Non-pigmented ciliary epithelial cell (primary cell): Measurements from ENCODE around the gene PF4V1.

Experiments used
- DNase-seq: peaks from one replicate; pipeline ENCODE4 v3.0.0-alpha.2; 2010; ENCODE audit warnings: low read depth

Gene PF4V1

DNA sequence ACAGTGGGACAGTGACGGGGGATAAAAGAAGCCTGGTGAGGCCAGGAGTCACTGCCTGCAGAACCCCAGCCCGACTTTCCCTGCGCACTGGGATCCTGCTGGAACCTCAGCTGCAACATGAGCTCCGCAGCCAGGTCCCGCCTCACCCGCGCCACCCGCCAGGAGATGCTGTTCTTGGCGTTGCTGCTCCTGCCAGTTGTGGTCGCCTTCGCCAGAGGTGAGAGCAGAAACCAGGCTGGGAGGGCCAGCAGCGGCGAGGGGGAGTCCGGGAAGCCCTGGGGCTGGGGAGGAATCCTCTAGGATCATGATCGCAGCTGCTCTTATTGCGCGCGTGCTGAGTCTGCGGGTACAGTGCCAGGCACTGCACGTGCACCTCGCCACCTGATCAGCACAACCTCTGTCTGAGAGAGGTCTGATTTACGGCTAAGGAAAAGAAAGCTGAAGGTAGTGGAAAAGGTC is at the start of gene PF4V1:
Gene PF4V1, plus strand, starts transcription at position 51 of the 459 bp plus-strand sequence. Its CDS starts 67 bp downstream, at position 118.
- no peak for DNase-seq

DNA sequence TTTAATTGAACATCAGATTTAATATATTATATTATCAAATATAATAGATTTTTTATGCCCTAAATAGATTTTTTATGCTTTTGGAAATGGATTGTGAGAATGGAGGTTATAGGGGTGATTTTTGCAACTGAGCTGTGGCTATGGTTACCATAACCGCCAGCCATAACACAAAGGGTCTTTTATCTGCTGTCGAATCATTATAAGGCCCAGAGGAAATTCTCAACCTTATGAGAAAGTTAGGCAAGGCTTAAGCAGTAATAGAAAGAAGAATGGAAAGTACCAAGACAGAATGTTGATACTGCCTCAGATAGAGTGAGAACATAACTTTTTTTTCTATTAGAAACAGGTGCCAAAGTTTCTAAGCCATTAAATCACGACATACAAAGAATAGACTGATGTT is 42.9 kb upstream of the PF4V1 start:
- DNase-seq, result no peak

GRCh38 chr4:73811841-73812240 is 41.3 kb upstream of the PF4V1 start:
- DNase-seq, result no peak

DNA sequence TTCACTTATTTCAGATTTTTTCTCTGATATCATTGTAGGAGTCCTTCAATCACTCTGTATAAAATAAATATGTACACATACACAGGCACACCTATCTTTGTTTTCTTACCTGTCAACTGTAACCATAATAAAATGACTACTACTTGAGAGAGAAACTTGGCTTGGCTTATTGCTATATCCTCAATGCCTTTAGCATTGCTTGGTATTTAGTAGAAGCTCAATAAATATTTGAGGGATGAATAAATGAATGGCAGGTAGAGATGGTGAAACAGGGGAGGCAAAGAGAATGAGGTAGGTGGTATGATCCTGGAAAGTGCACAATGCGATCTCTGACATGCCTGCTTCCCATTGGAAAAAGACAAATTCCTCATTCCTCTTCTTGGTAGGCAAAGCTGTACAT is 38.4 kb upstream of the PF4V1 start:
- no peak for DNase-seq

- DNase-seq, result no peak
Observed at GRCh38 chr4:73815145-73815544, 38.0 kb upstream of the PF4V1 start.

DNA sequence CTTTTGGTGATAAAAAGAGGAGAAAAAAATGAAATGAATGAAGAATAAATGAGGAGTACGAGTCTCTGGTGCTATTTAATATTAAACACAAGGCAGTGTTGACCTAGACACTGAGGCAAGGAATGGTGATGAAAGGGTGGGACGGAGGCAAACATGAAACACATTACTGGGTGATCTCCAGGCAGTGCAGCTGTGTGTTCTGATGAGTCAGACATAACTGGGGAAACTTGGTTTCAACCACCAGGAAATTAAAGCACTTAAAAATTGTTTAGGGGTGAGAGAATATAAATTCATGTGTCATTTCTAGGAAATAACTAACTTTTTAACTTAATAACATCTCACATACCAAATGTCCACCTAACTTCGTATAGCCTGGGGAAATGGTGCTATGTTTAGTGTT is 36.3 kb upstream of the PF4V1 start:
- DNase-seq, result peak; percentile 85

- DNase-seq, result no peak
Observed at GRCh38 chr4:73817341-73817740, 35.8 kb upstream of the PF4V1 start.

DNA sequence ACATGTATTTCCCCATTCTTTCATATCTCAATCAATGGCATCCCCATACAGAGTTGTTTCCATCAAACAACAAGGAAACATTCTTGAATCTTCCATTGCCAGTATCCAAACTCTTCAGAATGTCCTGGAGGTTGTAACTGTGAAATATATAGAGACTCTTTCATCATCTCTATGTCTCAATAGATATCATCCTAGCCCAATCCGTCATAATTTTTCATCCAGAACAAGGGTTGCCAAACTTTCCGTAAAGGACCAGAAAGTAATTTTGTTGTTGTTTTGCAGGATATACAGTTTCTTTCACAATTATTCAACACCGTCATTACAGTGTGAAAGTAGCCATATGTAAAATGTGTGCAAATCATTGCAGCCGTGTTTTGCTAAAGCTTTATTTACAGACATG is 31.8 kb upstream of the PF4V1 start:
- DNase-seq, result no peak

- no peak for DNase-seq
Observed at GRCh38 chr4:73822389-73822788, 30.7 kb upstream of the PF4V1 start.

GRCh38 chr4:73822812-73823504 is 30.1 kb upstream of the PF4V1 start:
- DNase-seq, result no peak

- DNase-seq, result no peak
Observed at GRCh38 chr4:73823760-73824159, 29.3 kb upstream of the PF4V1 start.

DNA sequence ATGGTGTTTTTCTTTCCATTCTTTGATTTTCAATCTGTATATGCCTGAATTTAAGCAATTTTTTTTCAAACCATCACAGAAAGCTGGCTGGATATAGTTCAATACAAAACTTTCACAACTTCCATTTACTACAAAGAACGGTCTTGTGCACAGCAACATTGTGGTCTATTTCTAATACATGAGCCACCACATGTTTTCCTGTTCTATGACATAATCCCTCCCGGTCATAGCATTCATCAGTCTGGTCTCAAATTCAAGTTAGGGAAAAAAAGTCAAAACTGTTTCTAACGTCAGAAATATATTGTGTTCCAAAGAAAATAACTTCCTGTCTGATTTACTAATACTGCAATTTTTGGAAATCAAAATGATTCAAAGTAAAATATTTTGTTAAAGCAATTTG is 24.1 kb upstream of the PF4V1 start:
- DNase-seq, result peak; percentile 53

DNA sequence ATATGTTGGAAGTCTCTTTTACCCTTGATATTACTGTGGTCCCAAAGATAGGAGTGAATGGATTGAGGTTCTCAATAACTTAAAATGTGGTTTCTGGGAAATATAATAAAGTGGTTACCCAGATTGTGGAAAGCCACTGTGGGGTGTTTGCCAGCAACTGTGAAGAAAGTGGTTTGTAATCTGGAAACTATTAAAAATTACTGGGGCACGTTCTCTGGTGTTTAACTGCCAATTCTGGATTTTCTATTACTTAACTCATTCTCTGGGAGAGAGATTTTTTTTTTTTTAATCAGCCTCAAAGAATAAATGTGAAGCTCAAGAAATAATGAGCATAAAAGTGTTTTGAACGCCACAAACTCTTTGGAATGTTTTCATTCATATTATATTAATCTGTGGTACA is 21.5 kb upstream of the PF4V1 start:
- DNase-seq, result no peak

- DNase-seq, result peak; percentile 31
Observed at GRCh38 chr4:73832651-73833237, 20.4 kb upstream of the PF4V1 start.

DNA sequence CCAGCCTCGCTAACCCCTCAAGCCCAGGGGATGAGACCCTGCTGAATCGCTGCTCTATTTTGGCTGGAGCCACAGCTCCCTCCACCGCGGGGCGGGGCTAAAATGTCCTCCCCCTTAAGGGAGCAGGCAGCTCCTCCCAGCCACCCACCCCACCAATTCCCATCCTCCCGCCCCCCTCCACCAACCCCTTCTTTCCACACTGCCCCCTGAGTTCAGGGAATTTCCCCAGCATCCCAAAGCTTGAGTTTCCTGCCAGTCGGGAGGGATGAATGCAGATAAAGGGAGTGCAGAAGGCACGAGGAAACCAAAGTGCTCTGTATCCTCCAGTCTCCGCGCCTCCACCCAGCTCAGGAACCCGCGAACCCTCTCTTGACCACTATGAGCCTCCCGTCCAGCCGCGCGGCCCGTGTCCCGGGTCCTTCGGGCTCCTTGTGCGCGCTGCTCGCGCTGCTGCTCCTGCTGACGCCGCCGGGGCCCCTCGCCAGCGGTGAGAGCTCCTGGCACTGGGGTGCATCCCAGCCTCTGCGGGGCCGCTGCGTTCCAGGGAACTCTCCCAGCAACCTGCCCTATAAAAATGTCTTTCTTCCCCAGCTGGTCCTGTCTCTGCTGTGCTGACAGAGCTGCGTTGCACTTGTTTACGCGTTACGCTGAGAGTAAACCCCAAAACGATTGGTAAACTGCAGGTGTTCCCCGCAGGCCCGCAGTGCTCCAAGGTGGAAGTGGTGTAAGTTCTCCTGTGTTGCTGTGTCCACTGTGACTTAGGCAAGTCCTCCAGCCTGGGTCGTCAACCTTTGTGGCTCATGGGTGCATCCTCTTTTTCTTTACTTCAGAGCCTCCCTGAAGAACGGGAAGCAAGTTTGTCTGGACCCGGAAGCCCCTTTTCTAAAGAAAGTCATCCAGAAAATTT is 16.5 kb upstream of the PF4V1 start, which contains the start of gene CXCL6:
Gene CXCL6, plus strand, starts transcription at position 306 of the 907 bp plus-strand sequence. Its CDS starts 73 bp downstream, at position 379.
- no peak for DNase-seq

GRCh38 chr4:73839071-73839470 is 14.0 kb upstream of the PF4V1 start:
- no peak for DNase-seq

GRCh38 chr4:73839715-73840114 is 13.4 kb upstream of the PF4V1 start:
- no peak for DNase-seq

DNA sequence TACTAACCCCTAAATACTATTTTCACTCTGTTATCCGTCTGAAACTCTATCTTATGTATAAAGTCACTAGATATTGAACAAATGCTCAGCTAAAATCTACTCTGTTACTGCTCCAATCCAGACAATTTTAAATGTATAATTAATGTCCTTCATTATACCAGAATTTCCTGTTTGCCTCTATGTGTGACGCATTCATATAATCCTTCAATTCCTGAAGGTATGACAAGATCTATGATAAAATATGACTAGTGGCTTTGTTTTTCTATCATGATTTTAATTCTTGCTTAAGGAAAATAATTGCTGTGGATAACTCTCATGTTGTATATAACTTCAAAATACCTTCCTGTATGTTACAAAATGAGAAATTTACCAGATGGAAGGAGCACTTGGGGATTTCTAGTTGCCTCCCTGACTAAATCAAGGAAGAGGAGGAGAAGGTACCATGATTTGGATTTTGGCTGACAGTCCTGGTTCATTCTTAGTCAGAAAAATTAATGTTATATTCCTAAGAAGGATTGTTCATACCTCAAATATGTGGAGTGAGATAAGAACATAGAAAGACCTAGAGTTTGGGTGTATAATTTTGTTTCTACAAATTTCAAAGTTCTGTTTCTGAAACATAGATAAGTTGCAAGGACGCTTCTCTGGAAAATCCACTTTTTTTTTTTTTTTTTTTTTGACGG is 11.7 kb upstream of the PF4V1 start:
- DNase-seq, result no peak

GRCh38 chr4:73842696-73843095 is 10.4 kb upstream of the PF4V1 start:
- no peak for DNase-seq

DNA sequence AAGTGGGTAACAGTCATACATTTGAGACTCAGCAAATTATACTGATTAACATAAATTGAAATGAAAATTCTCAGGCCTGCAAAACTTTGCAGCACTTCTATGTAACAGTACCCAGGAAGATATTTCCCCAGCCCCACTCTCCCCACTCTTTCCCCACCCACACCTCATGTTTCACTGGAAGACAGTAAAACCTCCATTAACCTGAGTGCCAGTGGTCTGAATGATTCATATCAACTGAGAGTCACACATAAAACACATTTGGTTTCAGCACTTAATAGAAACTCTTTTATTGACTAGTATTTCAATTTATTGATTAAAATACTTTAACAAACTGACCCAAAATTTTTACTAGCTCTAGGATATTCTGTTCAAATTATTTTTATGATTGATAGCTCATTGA is 9.7 kb upstream of the PF4V1 start:
- DNase-seq, result no peak

DNA sequence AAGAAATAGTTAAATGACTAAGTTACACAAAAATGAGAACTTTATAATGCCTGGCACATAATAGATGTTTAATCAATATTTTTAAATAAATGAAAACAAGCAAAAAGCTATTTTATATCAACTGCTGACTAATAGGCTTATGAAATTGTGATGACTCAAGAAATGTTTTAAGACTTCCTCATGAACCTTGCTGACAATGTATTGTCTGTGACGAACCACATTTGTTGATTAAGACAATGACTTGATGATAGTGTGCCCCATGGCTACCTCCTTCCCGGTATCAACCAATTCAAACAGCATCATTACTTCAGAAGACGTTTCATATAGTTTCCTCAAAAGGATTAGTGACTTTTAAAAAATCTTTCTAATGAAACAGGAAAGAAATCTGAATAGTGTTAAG is 8.8 kb upstream of the PF4V1 start:
- no peak for DNase-seq

DNA sequence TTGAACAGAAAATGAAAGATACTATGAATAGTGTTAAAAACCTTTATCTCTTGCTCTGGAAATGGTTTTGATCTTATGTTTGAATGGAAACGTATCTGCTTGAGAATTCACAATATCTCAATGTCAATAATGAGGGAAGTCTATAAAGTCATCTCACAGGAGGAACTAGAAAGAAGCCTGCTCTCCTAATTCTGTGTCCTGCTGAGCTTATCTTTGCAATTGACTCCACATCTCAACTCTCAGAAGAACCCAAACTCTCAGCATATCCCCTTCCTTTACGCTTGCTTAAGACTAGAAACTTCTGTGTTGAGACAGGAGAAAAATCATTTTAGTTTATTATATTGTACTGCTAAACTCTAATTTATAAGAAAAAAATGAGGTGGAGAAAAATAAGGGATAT is 8.3 kb upstream of the PF4V1 start:
- no peak for DNase-seq
